GM10248 (cell line): ENCODE results near the gene PKN3.

ENCODE experiments used
- CTCF ChIA-PET: fragments of 300-600 bp; sonication (Branson Sonifier 250); formaldehyde crosslinking; extraction: SDS; loops from one replicate; lab custom pipeline; 2021; ENCODE audit warnings: antibody characterized with exemption; lab: Yijun Ruan, JAX
- POLR2A ChIA-PET: fragments of 350-650 bp; sonication (Branson Sonifier 250); formaldehyde crosslinking; extraction: SDS; loops from one replicate; lab custom pipeline; 2020; ENCODE audit warnings: antibody characterized with exemption; lab: Yijun Ruan, JAX
- DNase-seq: peaks from one replicate; pipeline ENCODE4 v3.0.0; 2012; ENCODE audit errors: extremely low spot score
- TF ChIP-seq, protein P1 (sequence below): IDR thresholded peaks from 2 replicates; pipeline ENCODE4 v1.5.1; 2012; ENCODE audit warnings: mild to moderate bottlenecking, low read depth; ENCODE audit errors: extremely low read depth, missing control alignments, control extremely low read depth

PKN3 gene

GRCh38 chr9:128727640-128728248, 25.4 kb downstream of the PKN3 start:
- no peak for DNase-seq
- TF ChIP-seq, protein P1, sequence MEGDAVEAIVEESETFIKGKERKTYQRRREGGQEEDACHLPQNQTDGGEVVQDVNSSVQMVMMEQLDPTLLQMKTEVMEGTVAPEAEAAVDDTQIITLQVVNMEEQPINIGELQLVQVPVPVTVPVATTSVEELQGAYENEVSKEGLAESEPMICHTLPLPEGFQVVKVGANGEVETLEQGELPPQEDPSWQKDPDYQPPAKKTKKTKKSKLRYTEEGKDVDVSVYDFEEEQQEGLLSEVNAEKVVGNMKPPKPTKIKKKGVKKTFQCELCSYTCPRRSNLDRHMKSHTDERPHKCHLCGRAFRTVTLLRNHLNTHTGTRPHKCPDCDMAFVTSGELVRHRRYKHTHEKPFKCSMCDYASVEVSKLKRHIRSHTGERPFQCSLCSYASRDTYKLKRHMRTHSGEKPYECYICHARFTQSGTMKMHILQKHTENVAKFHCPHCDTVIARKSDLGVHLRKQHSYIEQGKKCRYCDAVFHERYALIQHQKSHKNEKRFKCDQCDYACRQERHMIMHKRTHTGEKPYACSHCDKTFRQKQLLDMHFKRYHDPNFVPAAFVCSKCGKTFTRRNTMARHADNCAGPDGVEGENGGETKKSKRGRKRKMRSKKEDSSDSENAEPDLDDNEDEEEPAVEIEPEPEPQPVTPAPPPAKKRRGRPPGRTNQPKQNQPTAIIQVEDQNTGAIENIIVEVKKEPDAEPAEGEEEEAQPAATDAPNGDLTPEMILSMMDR: no peak
- CTCF ChIA-PET: interaction anchor here (1.2 kb wide), 1 partner anchor 30 kb away, joined by 3 read pairs; no protein-coding TSS in a partner anchor
- POLR2A ChIA-PET: interaction anchor here (0.6 kb wide), 1 partner anchor 12 kb away, joined by 3 read pairs; no protein-coding TSS in a partner anchor

DNA sequence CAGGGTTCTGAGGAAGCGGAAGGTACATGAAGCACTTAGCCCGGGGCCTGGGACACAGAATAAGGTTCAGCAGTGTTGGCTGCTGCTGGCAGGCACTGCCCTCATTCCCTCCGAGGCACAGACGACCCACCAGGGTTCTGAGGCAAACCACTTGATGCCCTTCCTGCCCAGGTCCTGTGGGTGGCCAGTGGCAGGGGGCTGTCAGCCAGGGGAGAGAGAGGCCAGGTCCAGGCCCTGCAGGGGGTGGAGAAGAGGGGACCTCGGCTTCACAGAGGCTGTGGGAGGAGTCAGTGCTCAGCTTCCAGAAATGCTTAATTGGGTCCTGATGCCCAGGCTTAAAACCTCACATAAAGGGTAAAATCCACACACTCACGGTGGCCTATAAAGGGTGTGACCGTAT, 26.0 kb downstream of the PKN3 start:
- DNase-seq: no peak
- TF ChIP-seq, protein P1: no peak
- ChIA-PET POLR2A (interaction anchor here (0.6 to 1.0 kb wide), 2 partner anchors 11 to 90 kb away, joined by 3 read pairs; partner anchors contain the start of gene ENDOG), CTCF (interaction anchor here (1.2 kb wide), 1 partner anchor 30 kb away, joined by 3 read pairs; no protein-coding TSS in a partner anchor)

DNA sequence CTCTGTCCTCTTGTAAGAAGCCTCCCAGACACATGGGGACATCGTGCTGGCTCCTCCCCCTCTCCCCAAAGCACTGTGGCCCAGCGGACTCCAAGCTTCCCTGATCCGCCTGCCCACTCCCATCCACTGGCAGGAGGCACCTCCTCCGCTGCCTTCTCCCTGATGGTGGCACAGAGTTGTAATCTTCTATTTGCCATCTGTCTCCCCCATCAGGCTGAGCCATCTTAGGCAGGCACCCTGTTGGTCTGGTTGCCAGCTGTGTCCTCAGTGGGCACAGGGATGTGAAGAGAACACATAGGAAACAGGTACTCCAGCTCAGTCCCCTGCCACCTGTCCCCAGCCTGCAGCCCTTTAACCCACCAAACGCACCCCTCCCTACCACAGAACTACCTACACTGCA, 27.0 kb downstream of the PKN3 start:
- TF ChIP-seq, protein P1: no peak
- ChIA-PET POLR2A (interaction anchor here (1.0 kb wide), 1 partner anchor 89 kb away, joined by 3 read pairs; the partner anchor contains the start of gene ENDOG), CTCF (no interaction called here)
- DNase-seq: no peak

- POLR2A ChIA-PET: no interaction called here
- no peak for DNase-seq
- TF ChIP-seq, protein P1: no peak
- CTCF ChIA-PET: no interaction called here
These were observed 27.6 kb downstream of the PKN3 start for GRCh38 chr9:128729766-128730517.

- ChIA-PET POLR2A (no interaction called here), CTCF (interaction anchor here (0.8 kb wide), 1 partner anchor 9 kb away, joined by 3 read pairs; no protein-coding TSS in a partner anchor)
- TF ChIP-seq, protein P1: no peak
- DNase-seq: no peak
These were observed 28.8 kb downstream of the PKN3 start for GRCh38 chr9:128731093-128731492.

DNA sequence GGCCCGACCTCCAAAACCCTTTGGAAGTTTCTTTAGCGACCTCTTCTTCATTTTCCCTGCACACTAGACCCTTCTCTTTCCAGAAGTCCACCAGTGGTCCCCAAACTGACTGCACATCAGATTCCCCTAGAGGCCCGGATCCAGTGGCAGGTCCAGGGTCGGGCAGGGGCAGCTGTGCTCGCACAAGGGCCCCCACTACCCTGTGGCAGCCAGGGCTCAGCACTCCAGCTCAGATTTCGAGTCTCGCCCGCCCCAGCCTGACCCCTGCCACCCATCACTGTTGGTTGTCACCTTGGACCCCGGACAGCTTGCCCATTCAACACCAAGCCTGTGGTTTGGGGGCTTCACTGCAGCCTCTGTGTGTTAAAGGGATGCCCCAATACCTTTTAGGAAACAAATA, 29.4 kb downstream of the PKN3 start:
- ChIA-PET POLR2A (no interaction called here), CTCF (interaction anchor here (0.8 kb wide), 1 partner anchor 8 kb away, joined by 3 read pairs; no protein-coding TSS in a partner anchor)
- no peak for DNase-seq
- TF ChIP-seq, protein P1: no peak
